Loucy (cell line): ENCODE data around the gene XPO5.

Experiments used
- H2AFZ ChIP-seq: fragments of 200-600 bp; sonication (generic); 2 replicates; pipeline ENCODE4 v1.6.0; 2016; ENCODE audit warnings: antibody characterized with exemption, mild to moderate bottlenecking, low read length, moderate library complexity
- H3F3A ChIP-seq: fragments of 200-600 bp; 2 replicates; pipeline ENCODE4 v1.6.0; 2016; ENCODE audit warnings: antibody characterized with exemption, low read depth, mild to moderate bottlenecking
- H3K27me3 ChIP-seq: fragments of 200-600 bp; sonication (generic); 2 replicates; pipeline ENCODE4 v1.6.1; 2014; ENCODE audit warnings: low read length, mild to moderate bottlenecking; ENCODE audit not compliant: insufficient read depth, poor library complexity, severe bottlenecking
- H3K36me3 ChIP-seq: fragments of 200-600 bp; sonication (generic); 2 replicates; pipeline ENCODE4 v1.6.1; 2016; ENCODE audit warnings: low read length; ENCODE audit not compliant: insufficient read depth
- H3K4me1 ChIP-seq: fragments of 200-600 bp; sonication (generic); 2 replicates; pipeline ENCODE4 v1.5.1; 2014; ENCODE audit warnings: low read length, mild to moderate bottlenecking; ENCODE audit not compliant: insufficient read depth, poor library complexity, severe bottlenecking
- H3K4me2 ChIP-seq: fragments of 200-600 bp; sonication (generic); 2 replicates; pipeline ENCODE4 v1.6.0; 2014; ENCODE audit warnings: antibody characterized with exemption, low read length, low read depth, mild to moderate bottlenecking; ENCODE audit not compliant: poor library complexity, severe bottlenecking
- H3K4me3 ChIP-seq: fragments of 200-600 bp; sonication (generic); 2 replicates; pipeline ENCODE4 v1.5.1; 2014; ENCODE audit warnings: low read length, mild to moderate bottlenecking, mixed read lengths; ENCODE audit not compliant: poor library complexity, severe bottlenecking
- H3K79me2 ChIP-seq: fragments of 200-600 bp; sonication (generic); 2 replicates; pipeline ENCODE4 v1.6.1; 2014; ENCODE audit warnings: low read length; ENCODE audit not compliant: insufficient read depth
- H3K9ac ChIP-seq: fragments of 200-600 bp; sonication (generic); 2 replicates; pipeline ENCODE4 v1.6.0; 2014; ENCODE audit warnings: mild to moderate bottlenecking, low read depth, low read length, moderate library complexity; ENCODE audit not compliant: poor library complexity, severe bottlenecking
- H3K9me2 ChIP-seq: fragments of 200-600 bp; sonication (generic); replicated peaks from 2 replicates; pipeline ENCODE4 v1.6.1; 2016; ENCODE audit warnings: low read depth, low read length, mixed read lengths
- H3K9me3 ChIP-seq: fragments of 200-600 bp; sonication (generic); 2 replicates; pipeline ENCODE4 v1.6.1; 2014; ENCODE audit warnings: mild to moderate bottlenecking, antibody characterized with exemption, low read length, low read depth; ENCODE audit not compliant: insufficient read depth
- H4K20me1 ChIP-seq: fragments of 200-600 bp; sonication (generic); 2 replicates; pipeline ENCODE4 v1.6.0; 2014; ENCODE audit warnings: antibody characterized with exemption, low read length, mild to moderate bottlenecking; ENCODE audit not compliant: insufficient read depth, poor library complexity, severe bottlenecking
- EZH2phosphoT487 ChIP-seq: fragments of 200-600 bp; IDR thresholded peaks from 2 replicates; pipeline ENCODE4 v1.6.1; 2018; ENCODE audit warnings: antibody characterized with exemption, mild to moderate bottlenecking, moderate library complexity, borderline replicate concordance
- TF ChIP-seq, protein P1 (sequence below): fragments of 200-600 bp; sonication (generic); conservative IDR thresholded peaks from 2 replicates; pipeline ENCODE4 v1.5.1; 2014; ENCODE audit warnings: mild to moderate bottlenecking, antibody characterized with exemption, low read length

The XPO5 gene

DNA sequence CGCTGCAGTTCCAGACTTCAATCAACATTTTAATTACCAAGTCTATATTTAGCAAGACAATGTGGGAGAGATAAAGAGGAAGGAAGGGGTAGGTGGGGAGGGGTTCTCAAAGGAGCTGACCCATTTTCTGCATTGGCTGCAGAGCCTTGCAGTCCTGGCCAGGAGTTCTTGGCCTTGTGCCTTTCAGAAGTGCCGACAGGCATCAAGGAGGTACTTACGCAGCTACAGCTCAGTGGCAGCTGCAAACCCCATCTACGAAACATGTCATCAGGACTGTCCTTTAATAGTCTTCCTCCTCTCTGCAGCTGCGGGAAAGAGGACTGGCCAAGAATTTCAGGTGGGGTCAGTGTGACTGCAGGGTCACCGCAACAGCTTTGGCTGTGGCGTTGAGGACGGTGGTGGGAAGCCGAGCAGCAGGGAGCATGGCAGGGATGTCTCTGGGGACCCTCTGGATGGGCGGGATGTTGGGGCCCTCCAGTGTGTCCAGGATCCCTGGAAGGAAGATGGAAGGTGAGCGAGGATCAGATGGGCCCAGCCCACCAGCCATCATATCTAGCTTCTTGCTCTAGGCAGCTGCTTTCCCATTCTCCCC is 63.9 kb downstream of the XPO5 start:
- Histone ChIP-seq H3K79me2 (peaks cover 36% of the 10 kb centered on the region), H3K9me3 (no peaks in the 10 kb centered on the region), H3K9ac (no peak overlapping the region), H4K20me1 (peaks cover 23% of the 10 kb centered on the region), H3K27me3 (no peaks in the 10 kb centered on the region), H2AFZ (no peak overlapping the region), H3F3A (peaks cover 2% of the 10 kb centered on the region; the same call in 1 of the 2 replicates), H3K4me3 (no peak overlapping the region), H3K4me1 (peaks cover 23% of the 10 kb centered on the region), H3K36me3 (peaks cover 15% of the 10 kb centered on the region; the same call in 1 of the 2 replicates), H3K4me2 (no peak overlapping the region), H3K9me2 (no peaks in the 10 kb centered on the region)
- TF ChIP-seq, protein P1, sequence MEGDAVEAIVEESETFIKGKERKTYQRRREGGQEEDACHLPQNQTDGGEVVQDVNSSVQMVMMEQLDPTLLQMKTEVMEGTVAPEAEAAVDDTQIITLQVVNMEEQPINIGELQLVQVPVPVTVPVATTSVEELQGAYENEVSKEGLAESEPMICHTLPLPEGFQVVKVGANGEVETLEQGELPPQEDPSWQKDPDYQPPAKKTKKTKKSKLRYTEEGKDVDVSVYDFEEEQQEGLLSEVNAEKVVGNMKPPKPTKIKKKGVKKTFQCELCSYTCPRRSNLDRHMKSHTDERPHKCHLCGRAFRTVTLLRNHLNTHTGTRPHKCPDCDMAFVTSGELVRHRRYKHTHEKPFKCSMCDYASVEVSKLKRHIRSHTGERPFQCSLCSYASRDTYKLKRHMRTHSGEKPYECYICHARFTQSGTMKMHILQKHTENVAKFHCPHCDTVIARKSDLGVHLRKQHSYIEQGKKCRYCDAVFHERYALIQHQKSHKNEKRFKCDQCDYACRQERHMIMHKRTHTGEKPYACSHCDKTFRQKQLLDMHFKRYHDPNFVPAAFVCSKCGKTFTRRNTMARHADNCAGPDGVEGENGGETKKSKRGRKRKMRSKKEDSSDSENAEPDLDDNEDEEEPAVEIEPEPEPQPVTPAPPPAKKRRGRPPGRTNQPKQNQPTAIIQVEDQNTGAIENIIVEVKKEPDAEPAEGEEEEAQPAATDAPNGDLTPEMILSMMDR, result no peak
- no peak for TF ChIP-seq EZH2phosphoT487

DNA sequence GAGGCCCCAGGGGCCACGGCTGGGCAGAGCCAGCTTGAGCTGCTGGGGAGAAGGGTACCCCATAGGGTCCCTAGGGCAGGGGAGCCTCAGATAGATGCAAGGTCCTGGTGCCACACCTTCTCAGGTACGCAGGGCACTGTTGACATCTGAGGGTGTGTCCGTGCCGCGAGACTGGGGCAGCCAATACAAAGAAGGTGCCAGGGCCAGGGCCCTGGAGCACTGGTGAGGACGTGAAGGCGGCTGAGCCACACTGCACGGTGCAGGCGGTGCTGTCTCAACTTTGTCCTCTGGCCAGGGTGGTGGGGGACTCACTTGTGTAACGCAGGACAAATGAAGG is 65.0 kb downstream of the XPO5 start:
- peaks cover 17% of the 10 kb centered on the region for H4K20me1 ChIP-seq
- H3K4me1 ChIP-seq, result peaks cover 17% of the 10 kb centered on the region
- H3K27me3 ChIP-seq, result no peaks in the 10 kb centered on the region
- H3F3A ChIP-seq, result peaks cover 2% of the 10 kb centered on the region; the same call in 1 of the 2 replicates
- no peaks in the 10 kb centered on the region for H3K9me3 ChIP-seq
- no peaks in the 10 kb centered on the region for H3K9me2 ChIP-seq
- TF ChIP-seq, protein P1, result no peak
- TF ChIP-seq EZH2phosphoT487, result no peak
- H3K36me3 ChIP-seq, result peaks cover 15% of the 10 kb centered on the region; the same call in 1 of the 2 replicates
- H2AFZ ChIP-seq, result no peak overlapping the region
- H3K4me2 ChIP-seq, result no peak overlapping the region
- H3K79me2 ChIP-seq, result peaks cover 25% of the 10 kb centered on the region
- no peak overlapping the region for H3K9ac ChIP-seq
- no peak overlapping the region for H3K4me3 ChIP-seq

DNA sequence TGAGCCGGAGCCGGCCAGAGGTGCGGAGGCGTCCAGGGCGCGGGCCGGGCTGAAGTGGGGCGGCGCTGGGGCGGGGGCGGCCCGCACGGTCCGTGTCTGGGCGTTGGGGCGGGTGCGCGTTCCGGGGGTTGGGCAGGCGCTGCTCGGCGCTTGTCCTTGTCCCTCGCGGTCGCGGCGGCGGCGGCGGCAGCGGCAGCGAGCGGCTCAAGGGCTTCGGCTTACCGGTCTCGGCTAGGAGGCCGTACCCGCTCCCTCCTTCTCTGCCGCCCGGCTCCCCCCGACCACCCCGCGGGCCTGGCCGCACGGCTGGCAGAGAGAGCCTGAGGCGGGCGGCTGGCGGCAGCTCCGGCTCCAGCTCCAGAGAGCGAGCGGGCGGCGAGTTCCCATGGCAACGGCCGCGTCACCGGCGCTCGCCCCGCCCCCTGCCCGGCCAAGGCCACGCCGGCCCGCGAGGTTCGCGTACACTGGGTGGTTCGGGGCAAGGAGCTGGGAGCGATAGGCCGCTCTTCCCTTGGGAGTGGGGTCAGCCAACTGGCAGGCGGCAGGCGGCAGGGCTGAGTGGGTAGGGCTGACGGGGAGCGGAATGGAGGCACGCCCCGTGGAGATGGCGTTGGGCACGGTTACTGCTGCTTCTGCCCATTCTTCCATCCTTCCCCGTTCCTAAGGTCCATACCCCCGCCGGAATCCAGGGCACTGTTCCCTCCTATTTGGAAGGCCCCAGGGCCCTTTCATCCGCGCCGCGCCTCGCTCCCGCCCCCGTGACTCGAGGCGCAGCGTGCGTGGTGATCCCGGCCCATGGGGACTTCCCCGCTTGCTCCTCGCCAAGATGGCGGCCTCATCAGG is 65.6 kb downstream of the XPO5 start, which contains the start of gene LRRC73:
Gene LRRC73 (minus strand): TSS at position 363 of the 843 bp plus-strand sequence. CDS start 561 bp downstream, outside the sequence.
- no peaks in the 10 kb centered on the region for H3K27me3 ChIP-seq
- H3K36me3 ChIP-seq, result peaks cover 15% of the 10 kb centered on the region; the same call in 1 of the 2 replicates
- no peak within 1 kb of the TSS for H2AFZ ChIP-seq
- peaks cover 19% of the 10 kb centered on the region for H3K79me2 ChIP-seq
- no peak within 1 kb of the TSS for H3K4me3 ChIP-seq
- H3K9me2 ChIP-seq, result no peaks in the 10 kb centered on the region
- no peak within 1 kb of the TSS for H3K9ac ChIP-seq
- peaks cover 2% of the 10 kb centered on the region; the same call in 1 of the 2 replicates for H3F3A ChIP-seq
- peaks cover 13% of the 10 kb centered on the region for H4K20me1 ChIP-seq
- peaks cover 11% of the 10 kb centered on the region for H3K4me1 ChIP-seq
- H3K4me2 ChIP-seq, result no peak within 1 kb of the TSS
- TF ChIP-seq EZH2phosphoT487, result no peak
- TF ChIP-seq, protein P1, result no peak
- H3K9me3 ChIP-seq, result no peaks in the 10 kb centered on the region
